Astrocyte (in vitro differentiated cells and primary cell): Measurements from ENCODE around the gene GAS6. TPM values are rescaled to one million over a fixed set of nuclear protein-coding genes. Genes with fewer than 3 reads are reported as not detected.

Experiments used
- DNase-seq: peaks from one replicate; pipeline ENCODE4 v3.0.0-alpha.2; 2010; ENCODE audit warnings: low read depth
- FAIRE-seq: peaks from 2 replicates; lab custom pipeline; 2011; peaks lifted over from hg19 to GRCh38; lab: Jason Lieb, UNC
- H2AFZ ChIP-seq: 2 replicates; pipeline ENCODE4 v1.6.0; 2012; ENCODE audit warnings: low read depth, low read length, inconsistent platforms
- H3K27ac ChIP-seq: 2 replicates; pipeline ENCODE4 v1.5.1; 2011; ENCODE audit warnings: low read depth, low read length, inconsistent platforms
- H3K27me3 ChIP-seq: 2 replicates; pipeline ENCODE4 v1.6.0; 2011; ENCODE audit warnings: low read length, inconsistent platforms; ENCODE audit not compliant: insufficient read depth
- H3K36me3 ChIP-seq: 2 replicates; pipeline ENCODE4 v1.5.1; 2011; ENCODE audit warnings: low read length, inconsistent platforms; ENCODE audit not compliant: insufficient read depth
- H3K4me1 ChIP-seq: 2 replicates; pipeline ENCODE4 v1.5.1; 2011; ENCODE audit warnings: low read length, inconsistent platforms; ENCODE audit not compliant: insufficient read depth
- H3K4me2 ChIP-seq: 2 replicates; pipeline ENCODE4 v1.6.0; 2012; ENCODE audit warnings: low read length, inconsistent platforms
- H3K4me3 ChIP-seq: 2 replicates; pipeline ENCODE4 v1.5.1; 2011; ENCODE audit warnings: low read depth, mild to moderate bottlenecking, low read length, inconsistent platforms; ENCODE audit not compliant: insufficient read depth
- H3K79me2 ChIP-seq: 2 replicates; pipeline ENCODE4 v1.6.0; 2012; ENCODE audit warnings: mild to moderate bottlenecking, low read length, inconsistent platforms; ENCODE audit not compliant: insufficient read depth
- H3K9ac ChIP-seq: 2 replicates; pipeline ENCODE4 v1.6.0; 2012; ENCODE audit warnings: mild to moderate bottlenecking, low read length, inconsistent platforms
- H3K9me3 ChIP-seq: 2 replicates; pipeline ENCODE4 v1.5.1; 2012; ENCODE audit warnings: low read depth, mild to moderate bottlenecking, low read length, inconsistent platforms; ENCODE audit not compliant: insufficient read depth
- H4K20me1 ChIP-seq: 2 replicates; pipeline ENCODE4 v1.6.0; 2012; ENCODE audit warnings: low read length, inconsistent platforms; ENCODE audit not compliant: insufficient read depth
- H3K27ac Mint-ChIP-seq: one replicate; pipeline ENCODE4 v1.8.0; 2021; ENCODE audit warnings: mild to moderate bottlenecking, mixed read lengths; ENCODE audit not compliant: unreplicated experiment
- H3K27me3 Mint-ChIP-seq: one replicate; pipeline ENCODE4 v1.8.0; 2021; ENCODE audit warnings: low read depth, mixed read lengths; ENCODE audit not compliant: unreplicated experiment
- H3K36me3 Mint-ChIP-seq: one replicate; pipeline ENCODE4 v1.8.0; 2021; ENCODE audit warnings: low read depth, mixed read lengths; ENCODE audit not compliant: unreplicated experiment
- H3K4me1 Mint-ChIP-seq: one replicate; pipeline ENCODE4 v1.8.0; 2021; ENCODE audit warnings: low read depth, mixed read lengths; ENCODE audit not compliant: unreplicated experiment
- H3K4me3 Mint-ChIP-seq: one replicate; pipeline ENCODE4 v1.8.0; 2021; ENCODE audit warnings: mild to moderate bottlenecking, moderate library complexity, mixed read lengths; ENCODE audit not compliant: unreplicated experiment
- H3K9me3 Mint-ChIP-seq: one replicate; pipeline ENCODE4 v1.8.0; 2021; ENCODE audit warnings: mild to moderate bottlenecking, mixed read lengths; ENCODE audit not compliant: unreplicated experiment
- EZH2 ChIP-seq: IDR thresholded peaks from 2 replicates; pipeline ENCODE4 v1.6.1; 2012; ENCODE audit warnings: mild to moderate bottlenecking, low read length, inconsistent platforms; ENCODE audit not compliant: insufficient read depth
- total RNA-seq: library from RNA; stranded (reverse); gene quantifications from 2 replicates; pipeline ENCODE4 v1.2.1, GENCODE V29; 2021
- TF ChIP-seq, protein P1 (sequence below): IDR thresholded peaks from 2 replicates; pipeline ENCODE4 v1.5.1; 2011; ENCODE audit warnings: low read depth, mild to moderate bottlenecking, inconsistent platforms, low read length, moderate library complexity; ENCODE audit not compliant: insufficient read depth

GAS6 gene
- total RNA-seq, 1 donor from 2014 or later: 287 TPM

DNA sequence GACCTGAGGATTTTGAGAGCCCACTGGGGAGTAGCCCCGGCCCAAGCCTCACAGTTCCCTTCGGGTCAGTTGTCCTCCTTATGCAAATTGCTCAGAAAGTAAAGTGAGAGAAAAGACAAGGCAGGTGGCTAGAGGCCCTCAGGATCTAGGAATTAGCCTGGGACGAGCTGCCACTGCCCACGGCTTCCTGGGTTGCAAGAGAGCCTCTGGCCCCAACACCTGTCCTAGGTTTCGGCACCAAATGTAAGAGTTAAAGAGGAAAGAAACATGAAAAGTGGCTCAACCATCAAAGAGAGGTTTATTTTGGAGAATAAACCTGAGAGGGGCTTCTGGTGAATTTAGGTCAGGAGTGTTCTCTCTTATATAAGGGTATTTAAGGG lies 79.2 kb downstream of the GAS6 start:
- H3K9ac ChIP-seq: no peak overlapping the region
- FAIRE-seq (no peak), DNase-seq (no peak)
- peaks cover 12% of the 10 kb centered on the region for H3K4me1 ChIP-seq
- peak overlapping the region; percentile 31 for H3K4me2 ChIP-seq
- no peak overlapping the region for H3K4me3 ChIP-seq
- H2AFZ ChIP-seq: no peak overlapping the region
- Mint-ChIP-seq H3K36me3 (peaks cover 6% of the 10 kb centered on the region), H3K4me1 (peaks cover 15% of the 10 kb centered on the region), H3K9me3 (peaks cover 3% of the 10 kb centered on the region), H3K27me3 (peaks cover 24% of the 10 kb centered on the region), H3K4me3 (no peak overlapping the region), H3K27ac (peak overlapping the region; percentile 21)
- peaks cover 14% of the 10 kb centered on the region for H3K27me3 ChIP-seq
- H3K79me2 ChIP-seq: no peaks in the 10 kb centered on the region
- peaks cover 3% of the 10 kb centered on the region for H3K9me3 ChIP-seq
- peak overlapping the region; percentile 57 for H3K27ac ChIP-seq
- no peaks in the 10 kb centered on the region for H4K20me1 ChIP-seq
- no peaks in the 10 kb centered on the region for H3K36me3 ChIP-seq
- no peak for TF ChIP-seq EZH2
- TF ChIP-seq, protein P1, sequence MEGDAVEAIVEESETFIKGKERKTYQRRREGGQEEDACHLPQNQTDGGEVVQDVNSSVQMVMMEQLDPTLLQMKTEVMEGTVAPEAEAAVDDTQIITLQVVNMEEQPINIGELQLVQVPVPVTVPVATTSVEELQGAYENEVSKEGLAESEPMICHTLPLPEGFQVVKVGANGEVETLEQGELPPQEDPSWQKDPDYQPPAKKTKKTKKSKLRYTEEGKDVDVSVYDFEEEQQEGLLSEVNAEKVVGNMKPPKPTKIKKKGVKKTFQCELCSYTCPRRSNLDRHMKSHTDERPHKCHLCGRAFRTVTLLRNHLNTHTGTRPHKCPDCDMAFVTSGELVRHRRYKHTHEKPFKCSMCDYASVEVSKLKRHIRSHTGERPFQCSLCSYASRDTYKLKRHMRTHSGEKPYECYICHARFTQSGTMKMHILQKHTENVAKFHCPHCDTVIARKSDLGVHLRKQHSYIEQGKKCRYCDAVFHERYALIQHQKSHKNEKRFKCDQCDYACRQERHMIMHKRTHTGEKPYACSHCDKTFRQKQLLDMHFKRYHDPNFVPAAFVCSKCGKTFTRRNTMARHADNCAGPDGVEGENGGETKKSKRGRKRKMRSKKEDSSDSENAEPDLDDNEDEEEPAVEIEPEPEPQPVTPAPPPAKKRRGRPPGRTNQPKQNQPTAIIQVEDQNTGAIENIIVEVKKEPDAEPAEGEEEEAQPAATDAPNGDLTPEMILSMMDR: no peak

DNA sequence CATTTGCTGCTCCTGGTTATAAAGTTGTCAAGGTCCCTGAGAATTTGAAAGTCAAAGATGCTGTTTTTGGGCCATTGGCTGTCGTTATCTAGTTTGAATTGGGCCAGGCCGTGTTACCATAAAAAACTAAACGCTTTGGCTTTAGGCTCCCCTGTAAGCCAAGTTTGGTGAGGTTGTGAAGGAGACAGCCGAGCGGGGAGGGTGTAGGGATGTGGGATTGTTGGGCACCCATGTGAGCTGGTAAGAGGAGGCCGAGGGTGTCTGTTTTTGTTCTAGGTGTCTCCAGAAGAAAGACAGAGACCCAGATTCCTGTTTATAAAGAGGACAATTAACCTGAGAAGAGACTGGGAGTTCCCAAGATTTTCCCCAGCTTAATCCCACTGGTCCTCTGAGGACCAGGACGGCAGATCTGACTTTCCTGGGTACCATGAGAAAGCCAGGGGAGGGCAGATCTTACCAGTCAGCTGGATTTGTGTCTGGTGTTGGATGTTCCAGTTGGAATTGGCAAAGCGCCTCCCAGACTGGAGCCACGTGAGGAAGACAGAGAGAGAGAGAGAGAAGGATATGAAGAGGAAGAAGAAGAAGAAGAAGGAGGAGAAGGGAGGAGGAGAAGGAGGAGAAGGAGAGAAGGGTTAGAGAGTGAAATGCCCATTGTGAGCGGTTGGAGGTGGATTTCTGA lies 79.8 kb downstream of the GAS6 start:
- TF ChIP-seq, protein P1: no peak
- no peak for TF ChIP-seq EZH2
- H3K9ac ChIP-seq: no peak overlapping the region
- H3K4me3 Mint-ChIP-seq: no peak overlapping the region
- peaks cover 3% of the 10 kb centered on the region for H3K9me3 ChIP-seq
- no peaks in the 10 kb centered on the region for H4K20me1 ChIP-seq
- no peak overlapping the region for H3K27ac ChIP-seq
- H3K27ac Mint-ChIP-seq: no peak overlapping the region
- FAIRE-seq (no peak), DNase-seq (no peak)
- peaks cover 12% of the 10 kb centered on the region for H3K4me1 ChIP-seq
- H3K27me3 Mint-ChIP-seq: peaks cover 24% of the 10 kb centered on the region
- H3K36me3 Mint-ChIP-seq: peaks cover 6% of the 10 kb centered on the region
- H3K4me1 Mint-ChIP-seq: peaks cover 13% of the 10 kb centered on the region
- H3K27me3 ChIP-seq: peaks cover 16% of the 10 kb centered on the region
- no peak overlapping the region for H2AFZ ChIP-seq
- H3K4me3 ChIP-seq: no peak overlapping the region
- H3K36me3 ChIP-seq: no peaks in the 10 kb centered on the region
- no peaks in the 10 kb centered on the region for H3K79me2 ChIP-seq
- H3K4me2 ChIP-seq: peak overlapping the region; percentile 31
- H3K9me3 Mint-ChIP-seq: peaks cover 3% of the 10 kb centered on the region

DNA sequence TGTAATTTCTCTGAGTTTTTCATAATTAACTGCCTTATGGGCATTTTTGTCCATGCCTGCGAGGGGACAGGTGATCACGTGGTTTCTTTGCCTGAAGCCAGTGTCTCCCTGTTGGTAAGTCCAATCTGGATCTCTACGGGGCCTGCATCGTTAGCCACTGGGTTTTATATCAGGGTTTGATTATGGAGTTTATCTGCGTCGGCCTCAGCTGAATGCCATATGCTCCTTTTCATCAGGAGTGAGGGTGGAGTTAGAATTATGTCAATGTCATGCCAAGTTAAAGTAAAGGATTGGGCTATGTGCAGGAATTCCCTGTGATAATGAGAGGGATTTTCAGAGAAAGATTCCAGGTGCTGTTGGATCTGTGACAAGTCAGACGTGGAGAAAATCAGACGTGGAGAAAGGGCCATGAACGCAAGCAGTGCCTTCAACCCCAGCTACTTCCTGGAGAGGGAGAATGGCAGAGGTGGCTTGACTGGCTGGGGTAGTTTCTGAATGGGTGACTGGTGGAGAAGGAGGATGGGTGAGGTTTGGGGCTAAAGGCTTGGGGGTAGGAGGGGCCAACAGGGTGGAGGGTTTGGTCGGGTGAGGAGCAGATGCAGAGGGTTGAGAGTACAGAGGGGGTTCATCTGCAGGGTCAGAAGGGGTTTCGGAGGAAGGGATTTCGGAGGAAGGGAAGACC lies 80.5 kb downstream of the GAS6 start:
- H3K4me1 Mint-ChIP-seq: peaks cover 10% of the 10 kb centered on the region
- TF ChIP-seq, protein P1: no peak
- TF ChIP-seq EZH2: no peak
- H3K79me2 ChIP-seq: no peaks in the 10 kb centered on the region
- no peaks in the 10 kb centered on the region for H4K20me1 ChIP-seq
- H3K27me3 Mint-ChIP-seq: peaks cover 28% of the 10 kb centered on the region
- H3K36me3 Mint-ChIP-seq: peaks cover 9% of the 10 kb centered on the region
- no peaks in the 10 kb centered on the region for H3K36me3 ChIP-seq
- H3K4me3 ChIP-seq: no peak overlapping the region
- no peak overlapping the region for H3K9ac ChIP-seq
- no peak overlapping the region for H2AFZ ChIP-seq
- no peak for FAIRE-seq
- no peak overlapping the region for H3K4me3 Mint-ChIP-seq
- H3K27me3 ChIP-seq: peaks cover 21% of the 10 kb centered on the region
- no peak for DNase-seq
- H3K27ac Mint-ChIP-seq: no peak overlapping the region
- peaks cover 12% of the 10 kb centered on the region for H3K4me1 ChIP-seq
- no peak overlapping the region for H3K4me2 ChIP-seq
- H3K9me3 Mint-ChIP-seq: peaks cover 5% of the 10 kb centered on the region
- H3K9me3 ChIP-seq: peaks cover 3% of the 10 kb centered on the region
- no peak overlapping the region for H3K27ac ChIP-seq
